Ishikawa (cell line): Measurements from ENCODE around the gene PCSK4.

Experiments used
- CREB1 ChIP-seq: IDR thresholded peaks from 2 replicates; pipeline ENCODE4 v1.6.1; 2012; ENCODE audit warnings: low read depth
- EP300 ChIP-seq: IDR thresholded peaks from 2 replicates; pipeline ENCODE4 v1.6.1; 2012; ENCODE audit warnings: borderline replicate concordance
- RAD21 ChIP-seq: IDR thresholded peaks from 2 replicates; pipeline ENCODE4 v1.6.1; 2012; ENCODE audit warnings: low read depth
- TAF1 ChIP-seq: IDR thresholded peaks from 2 replicates; pipeline ENCODE4 v1.6.1; 2012; ENCODE audit warnings: low read depth, mild to moderate bottlenecking
- TCF12 ChIP-seq: IDR thresholded peaks from 2 replicates; pipeline ENCODE4 v1.6.1; 2012; ENCODE audit warnings: low read depth
- YY1 ChIP-seq: IDR thresholded peaks from 2 replicates; pipeline ENCODE4 v1.6.1; 2012; ENCODE audit warnings: low read depth
- TF ChIP-seq, protein P1 (sequence below): IDR thresholded peaks from 2 replicates; pipeline ENCODE4 v1.6.1; 2012; ENCODE audit warnings: low read depth, mild to moderate bottlenecking
- TF ChIP-seq, protein P2 (sequence below): IDR thresholded peaks from 2 replicates; pipeline ENCODE4 v1.6.1; 2012

DNA sequence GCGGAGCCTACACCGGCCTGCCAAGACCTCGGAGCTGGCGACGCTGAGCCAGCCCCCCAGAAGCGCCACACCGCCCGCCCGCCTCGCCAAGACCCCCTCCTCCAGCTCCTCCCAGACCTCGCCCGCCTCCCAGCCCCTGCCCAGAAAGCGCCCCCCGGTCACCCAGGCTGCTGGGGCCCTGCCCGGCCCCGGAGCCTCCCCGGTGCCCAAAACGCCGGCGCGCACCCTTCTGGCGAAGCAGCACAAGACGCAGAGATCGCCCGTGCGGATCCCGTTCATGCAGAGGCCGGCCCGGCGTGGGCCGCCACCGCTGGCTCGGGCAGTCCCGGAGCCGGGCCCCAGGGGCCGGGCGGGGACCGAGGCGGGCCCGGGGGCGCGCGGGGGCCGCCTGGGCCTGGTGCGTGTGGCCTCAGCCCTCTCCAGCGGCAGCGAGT, 21.3 kb downstream of the PCSK4 start:
- TF ChIP-seq, protein P1, sequence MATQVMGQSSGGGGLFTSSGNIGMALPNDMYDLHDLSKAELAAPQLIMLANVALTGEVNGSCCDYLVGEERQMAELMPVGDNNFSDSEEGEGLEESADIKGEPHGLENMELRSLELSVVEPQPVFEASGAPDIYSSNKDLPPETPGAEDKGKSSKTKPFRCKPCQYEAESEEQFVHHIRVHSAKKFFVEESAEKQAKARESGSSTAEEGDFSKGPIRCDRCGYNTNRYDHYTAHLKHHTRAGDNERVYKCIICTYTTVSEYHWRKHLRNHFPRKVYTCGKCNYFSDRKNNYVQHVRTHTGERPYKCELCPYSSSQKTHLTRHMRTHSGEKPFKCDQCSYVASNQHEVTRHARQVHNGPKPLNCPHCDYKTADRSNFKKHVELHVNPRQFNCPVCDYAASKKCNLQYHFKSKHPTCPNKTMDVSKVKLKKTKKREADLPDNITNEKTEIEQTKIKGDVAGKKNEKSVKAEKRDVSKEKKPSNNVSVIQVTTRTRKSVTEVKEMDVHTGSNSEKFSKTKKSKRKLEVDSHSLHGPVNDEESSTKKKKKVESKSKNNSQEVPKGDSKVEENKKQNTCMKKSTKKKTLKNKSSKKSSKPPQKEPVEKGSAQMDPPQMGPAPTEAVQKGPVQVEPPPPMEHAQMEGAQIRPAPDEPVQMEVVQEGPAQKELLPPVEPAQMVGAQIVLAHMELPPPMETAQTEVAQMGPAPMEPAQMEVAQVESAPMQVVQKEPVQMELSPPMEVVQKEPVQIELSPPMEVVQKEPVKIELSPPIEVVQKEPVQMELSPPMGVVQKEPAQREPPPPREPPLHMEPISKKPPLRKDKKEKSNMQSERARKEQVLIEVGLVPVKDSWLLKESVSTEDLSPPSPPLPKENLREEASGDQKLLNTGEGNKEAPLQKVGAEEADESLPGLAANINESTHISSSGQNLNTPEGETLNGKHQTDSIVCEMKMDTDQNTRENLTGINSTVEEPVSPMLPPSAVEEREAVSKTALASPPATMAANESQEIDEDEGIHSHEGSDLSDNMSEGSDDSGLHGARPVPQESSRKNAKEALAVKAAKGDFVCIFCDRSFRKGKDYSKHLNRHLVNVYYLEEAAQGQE = no peak
- TF ChIP-seq RAD21 (no peak; the same call in 1 of the 2 replicates), EP300 (no peak), TCF12 (no peak), CREB1 (no peak), YY1 (no peak), TAF1 (no peak)
- TF ChIP-seq, protein P2, sequence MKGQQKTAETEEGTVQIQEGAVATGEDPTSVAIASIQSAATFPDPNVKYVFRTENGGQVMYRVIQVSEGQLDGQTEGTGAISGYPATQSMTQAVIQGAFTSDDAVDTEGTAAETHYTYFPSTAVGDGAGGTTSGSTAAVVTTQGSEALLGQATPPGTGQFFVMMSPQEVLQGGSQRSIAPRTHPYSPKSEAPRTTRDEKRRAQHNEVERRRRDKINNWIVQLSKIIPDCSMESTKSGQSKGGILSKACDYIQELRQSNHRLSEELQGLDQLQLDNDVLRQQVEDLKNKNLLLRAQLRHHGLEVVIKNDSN = no peak
